Cardiac muscle cell (in vitro differentiated cells and primary cell): Measurements from ENCODE around the gene CMTM7. TPM values are rescaled to one million over a fixed set of nuclear protein-coding genes. Genes with fewer than 3 reads are reported as not detected.
A peak's percentile ranks its signal among the peaks of the same experiment; 100 is the strongest.

Source experiments
- DNase-seq, 2 donors: peaks; one replicate each; pipeline versions ENCODE4 v3.0.0 to v3.0.0-alpha.2; 2010 to 2017; ENCODE audit warnings: low read depth in 1 of 2, low spot score in 1 of 2
- H3K27ac ChIP-seq: fragments of 200-600 bp; sonication (generic); 2 replicates; pipeline ENCODE4 v1.5.1; 2016
- H3K27me3 ChIP-seq: fragments of 200-600 bp; sonication (generic); 2 replicates; pipeline ENCODE4 v1.6.0; 2016; ENCODE audit warnings: control low read depth
- H3K36me3 ChIP-seq: fragments of 200-600 bp; sonication (generic); 2 replicates; pipeline ENCODE4 v1.5.1; 2016; ENCODE audit warnings: control low read depth
- H3K4me1 ChIP-seq: fragments of 200-600 bp; sonication (generic); 2 replicates; pipeline ENCODE4 v1.8.1; 2017; ENCODE audit warnings: low read depth, mild to moderate bottlenecking, mixed run types
- H3K4me3 ChIP-seq: fragments of 200-600 bp; sonication (generic); 2 replicates; pipeline ENCODE4 v1.5.1; 2016; ENCODE audit warnings: mild to moderate bottlenecking
- H3K9me3 ChIP-seq: fragments of 200-600 bp; sonication (generic); 2 replicates; pipeline ENCODE4 v1.5.1; 2017; ENCODE audit warnings: low read depth, mild to moderate bottlenecking, control low read depth
- polyA plus RNA-seq: library from polyadenylated mRNA; unstranded; fragments of >200 nt; fragmentation: Nextera tagmentation; extraction: Ambion mirVana; gene quantifications from 2 replicates; pipeline ENCODE4 v1.2.1, GENCODE V29; 2016
- total RNA-seq: library from RNA; depleted of rRNA; stranded (reverse); fragments of >200 nt; gene quantifications from 2 replicates; pipeline ENCODE4 v1.2.3, GENCODE V29; 2016
- TF ChIP-seq, protein P1 (sequence below): IDR thresholded peaks from 2 replicates; pipeline ENCODE4 v1.5.1; 2012; ENCODE audit warnings: low read depth, mild to moderate bottlenecking, low read length

CMTM7 gene
- total and polyA plus RNA-seq, 2 experiments from 2014 or later = 24.2 to 42.4 TPM

GRCh38 chr3:32419742-32420125 lies 28.1 kb downstream of the CMTM7 start:
- TF ChIP-seq, protein P1, sequence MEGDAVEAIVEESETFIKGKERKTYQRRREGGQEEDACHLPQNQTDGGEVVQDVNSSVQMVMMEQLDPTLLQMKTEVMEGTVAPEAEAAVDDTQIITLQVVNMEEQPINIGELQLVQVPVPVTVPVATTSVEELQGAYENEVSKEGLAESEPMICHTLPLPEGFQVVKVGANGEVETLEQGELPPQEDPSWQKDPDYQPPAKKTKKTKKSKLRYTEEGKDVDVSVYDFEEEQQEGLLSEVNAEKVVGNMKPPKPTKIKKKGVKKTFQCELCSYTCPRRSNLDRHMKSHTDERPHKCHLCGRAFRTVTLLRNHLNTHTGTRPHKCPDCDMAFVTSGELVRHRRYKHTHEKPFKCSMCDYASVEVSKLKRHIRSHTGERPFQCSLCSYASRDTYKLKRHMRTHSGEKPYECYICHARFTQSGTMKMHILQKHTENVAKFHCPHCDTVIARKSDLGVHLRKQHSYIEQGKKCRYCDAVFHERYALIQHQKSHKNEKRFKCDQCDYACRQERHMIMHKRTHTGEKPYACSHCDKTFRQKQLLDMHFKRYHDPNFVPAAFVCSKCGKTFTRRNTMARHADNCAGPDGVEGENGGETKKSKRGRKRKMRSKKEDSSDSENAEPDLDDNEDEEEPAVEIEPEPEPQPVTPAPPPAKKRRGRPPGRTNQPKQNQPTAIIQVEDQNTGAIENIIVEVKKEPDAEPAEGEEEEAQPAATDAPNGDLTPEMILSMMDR = no peak
- no peaks in the 10 kb centered on the region for H3K9me3 ChIP-seq
- H3K27ac ChIP-seq = peak overlapping the region; percentile 85
- no peaks in the 10 kb centered on the region for H3K27me3 ChIP-seq
- peak in 1 of 2 donors; percentile 19 for DNase-seq
- H3K4me1 ChIP-seq = peaks cover 15% of the 10 kb centered on the region
- H3K4me3 ChIP-seq = no peak overlapping the region
- H3K36me3 ChIP-seq = no peaks in the 10 kb centered on the region

DNA sequence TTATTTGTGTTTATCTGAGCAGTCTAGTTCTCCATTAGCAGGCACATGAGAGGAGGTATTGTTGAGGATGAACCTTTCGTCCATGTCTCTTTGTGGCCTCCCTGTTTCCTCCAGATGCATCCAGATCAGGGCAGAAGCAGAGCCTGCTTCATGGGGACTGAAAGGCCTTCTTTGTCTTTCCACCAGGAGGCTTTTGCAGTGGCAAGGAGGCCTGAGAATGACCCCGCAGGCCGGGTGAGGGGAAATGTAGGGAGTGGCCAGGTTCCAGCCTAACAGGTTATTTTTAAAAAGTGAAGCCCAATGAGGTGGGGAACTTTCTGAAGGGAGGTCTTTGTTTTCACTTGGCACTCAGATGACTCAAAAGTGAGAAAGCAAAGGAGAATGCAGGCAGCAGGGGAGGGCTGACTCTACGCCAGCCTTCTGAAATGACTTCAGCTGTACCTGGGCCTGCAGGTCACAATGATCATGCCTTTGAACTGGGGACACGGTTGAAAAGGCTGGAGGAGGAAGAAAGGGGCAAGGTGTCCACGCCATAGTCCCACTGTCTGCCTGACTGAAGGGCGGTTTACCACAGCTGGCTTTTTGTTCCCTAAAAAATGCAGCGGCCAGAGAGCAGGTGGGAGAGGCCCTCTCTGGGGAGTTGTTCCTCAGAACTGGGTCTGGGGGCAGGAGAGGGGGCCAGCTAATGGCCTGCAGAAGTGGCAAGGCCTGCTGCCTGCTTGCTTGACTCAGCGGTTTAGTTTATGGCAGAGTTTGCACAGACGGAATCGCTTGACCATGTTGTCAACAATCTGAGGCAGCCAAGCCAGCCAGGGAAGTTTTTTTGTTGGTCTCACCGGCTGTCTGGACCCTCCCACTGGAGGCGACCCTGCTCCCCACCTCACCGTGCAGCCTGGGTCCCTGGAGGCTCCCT lies 28.7 kb downstream of the CMTM7 start:
- TF ChIP-seq, protein P1 = peak; percentile 21
- Histone ChIP-seq H3K27me3 (no peaks in the 10 kb centered on the region), H3K4me1 (peaks cover 15% of the 10 kb centered on the region), H3K4me3 (no peak overlapping the region), H3K36me3 (no peaks in the 10 kb centered on the region), H3K9me3 (no peaks in the 10 kb centered on the region), H3K27ac (peak overlapping the region; percentile 85)
- peak; percentile 48 to 49 for DNase-seq

- H3K4me1 ChIP-seq = peaks cover 15% of the 10 kb centered on the region
- no peak for DNase-seq
- no peaks in the 10 kb centered on the region for H3K36me3 ChIP-seq
- no peak overlapping the region for H3K4me3 ChIP-seq
- H3K27me3 ChIP-seq = no peaks in the 10 kb centered on the region
- TF ChIP-seq, protein P1 = no peak
- no peaks in the 10 kb centered on the region for H3K9me3 ChIP-seq
- peak overlapping the region; percentile 85 for H3K27ac ChIP-seq
Measured at GRCh38 chr3:32421185-32421584, 29.5 kb downstream of the CMTM7 start.

DNA sequence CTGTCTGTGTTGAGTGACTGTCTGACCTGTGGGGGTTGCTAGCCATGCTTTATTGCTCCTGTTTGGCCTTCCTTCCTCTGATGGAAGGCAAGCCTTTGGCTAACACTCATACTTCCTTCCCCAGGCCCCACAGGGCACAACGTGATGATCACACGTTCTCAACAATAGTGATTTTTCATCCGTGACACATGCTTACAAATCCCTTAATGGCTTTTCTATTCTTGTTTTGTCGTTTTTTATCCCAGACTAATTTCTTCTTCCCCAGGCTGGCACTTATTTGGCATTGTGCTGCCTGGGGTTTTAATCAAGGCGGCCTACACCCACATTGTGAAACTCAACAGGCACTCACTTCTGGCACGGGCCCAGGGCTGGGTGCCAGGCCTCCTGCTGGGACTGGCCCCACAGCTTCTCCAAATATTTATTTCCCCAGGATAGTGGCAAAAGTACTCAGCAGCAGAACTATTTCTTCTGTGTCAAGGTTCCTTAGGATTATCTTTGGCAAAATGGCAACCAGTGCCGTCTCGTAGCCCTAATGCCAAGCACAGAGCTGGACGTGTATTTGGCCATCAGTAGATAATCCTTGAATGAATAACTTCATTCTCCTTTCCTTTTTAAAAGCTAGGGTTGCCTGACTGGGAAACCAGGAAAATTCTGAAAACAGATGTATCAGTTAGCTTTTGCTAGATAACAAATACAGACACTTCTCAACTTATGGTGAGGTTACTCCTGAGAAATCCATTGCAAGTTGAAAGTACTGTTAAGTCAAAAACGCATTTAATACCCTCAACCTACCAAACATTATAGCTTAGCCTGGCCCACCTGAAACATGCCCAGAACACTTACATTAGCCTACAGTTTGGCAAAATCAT lies 30.6 kb downstream of the CMTM7 start:
- H3K27ac ChIP-seq = no peak overlapping the region
- peaks cover 15% of the 10 kb centered on the region for H3K4me1 ChIP-seq
- DNase-seq = peak in 1 of 2 donors; percentile 92
- H3K27me3 ChIP-seq = no peaks in the 10 kb centered on the region
- TF ChIP-seq, protein P1 = no peak
- H3K4me3 ChIP-seq = no peak overlapping the region
- H3K9me3 ChIP-seq = no peaks in the 10 kb centered on the region
- H3K36me3 ChIP-seq = no peaks in the 10 kb centered on the region

DNA sequence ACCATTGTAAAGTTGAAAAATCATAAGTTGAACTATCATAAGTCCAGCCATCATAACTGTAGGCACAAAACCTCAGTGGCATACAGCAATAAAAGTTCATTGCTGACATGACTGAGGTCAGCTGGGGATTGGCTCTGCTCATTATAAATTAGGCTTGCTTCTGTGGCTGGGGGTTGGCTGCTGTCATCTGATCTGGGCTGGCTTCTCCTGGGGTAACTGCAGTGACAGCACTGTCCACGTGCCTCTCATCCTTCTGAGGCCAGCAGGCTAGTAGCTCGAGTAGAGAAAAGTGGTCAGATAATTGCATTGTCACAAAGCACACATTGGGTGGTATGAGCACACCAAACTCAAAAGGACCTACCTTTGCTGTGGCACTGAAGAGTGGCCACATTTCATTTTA lies 31.3 kb downstream of the CMTM7 start:
- no peaks in the 10 kb centered on the region for H3K9me3 ChIP-seq
- TF ChIP-seq, protein P1 = no peak
- H3K4me1 ChIP-seq = peaks cover 15% of the 10 kb centered on the region
- DNase-seq = no peak
- H3K27me3 ChIP-seq = no peaks in the 10 kb centered on the region
- H3K36me3 ChIP-seq = no peaks in the 10 kb centered on the region
- no peak overlapping the region for H3K4me3 ChIP-seq
- H3K27ac ChIP-seq = no peak overlapping the region
